Esophagus muscularis mucosa (tissue), 4 donors: Measurements from ENCODE around the gene B4GALT1. TPM values are rescaled to one million over a fixed set of nuclear protein-coding genes. Genes with fewer than 3 reads are reported as not detected.

ENCODE experiments used
- DNase-seq: peaks from one replicate; pipeline ENCODE4 v3.0.0-alpha.2; 2017; ENCODE audit errors: extremely low spot score
- H3K27ac ChIP-seq, 4 donors: fragments of 200-600 bp; sonication (generic); replicated peaks in 1 of 4; 1 replicate in 3 of 4; 2 replicates in 1 of 4; pipeline ENCODE4 v1.5.1; 2016 to 2019; ENCODE audit warnings: mild to moderate bottlenecking in 1 of 4
- H3K27me3 ChIP-seq, 4 donors: fragments of 200-600 bp; sonication (generic); one replicate each; pipeline versions ENCODE4 v1.5.1 to v1.6.0; 2016 to 2019
- H3K36me3 ChIP-seq, 4 donors: fragments of 200-600 bp; sonication (generic); one replicate each; pipeline ENCODE4 v1.5.1; 2016 to 2019
- H3K4me1 ChIP-seq, 4 donors: fragments of 200-600 bp; sonication (generic); one replicate each; pipeline ENCODE4 v1.5.1; 2016 to 2019
- H3K4me3 ChIP-seq, 4 donors: fragments of 200-600 bp; sonication (generic); 1 replicate in 2 of 4; 2 replicates in 2 of 4; pipeline ENCODE4 v1.5.1; 2016 to 2019; ENCODE audit warnings: mild to moderate bottlenecking in 4 of 4, moderate library complexity in 1 of 4
- H3K9me3 ChIP-seq, 4 donors: fragments of 200-600 bp; sonication (generic); 1 replicate in 3 of 4; 2 replicates in 1 of 4; pipeline ENCODE4 v1.5.1; 2016 to 2019
- EP300 ChIP-seq: sonication (generic); formaldehyde crosslinking; IDR thresholded peaks from one replicate; pipeline ENCODE4 v1.6.1; 2017; ENCODE audit warnings: antibody characterized with exemption
- POLR2A ChIP-seq: fragments of 450-650 bp; IDR thresholded peaks from one replicate; pipeline ENCODE4 v1.6.1; 2017; ENCODE audit warnings: antibody characterized with exemption, moderate library complexity, mild to moderate bottlenecking, low read depth
- POLR2AphosphoS5 ChIP-seq, 2 donors: sonication (generic); formaldehyde crosslinking; IDR thresholded peaks; one replicate each; pipeline ENCODE4 v1.6.1; 2017; ENCODE audit warnings: antibody characterized with exemption in 2 of 2
- WGBS: methylation state at CpG from one replicate; pipeline ENCODE4 v1.1.5; 2018; 5-methylcytosine and 5-hydroxymethylcytosine counted together
- intact Hi-C: fragments of 100-400 bp; cut with DNase I; formaldehyde crosslinking; loops from one replicate; pipeline ENCODE4 v1.15.1; 2023
- total RNA-seq, 4 donors: library from RNA; depleted of rRNA; stranded (reverse); fragments of >200 nt; gene quantifications; one replicate each; pipeline versions ENCODE4 v1.1.0 to v1.2.1, GENCODE V29; 2016
- TF ChIP-seq, protein P1 (sequence below), 3 experiments: fragments of 200-600 bp in 2 of 3; fragments of 450-650 bp in 1 of 3; sonication (generic) in 2 of 3; IDR thresholded peaks; one replicate each; pipeline ENCODE4 v1.5.1; 2017 to 2019; ENCODE audit warnings: antibody characterized with exemption in 3 of 3, mild to moderate bottlenecking in 2 of 3, moderate library complexity in 1 of 3

The B4GALT1 gene
- total RNA-seq, 4 donors from 2014 or later, result 24.5 to 39.6 (median 37.8) TPM

DNA sequence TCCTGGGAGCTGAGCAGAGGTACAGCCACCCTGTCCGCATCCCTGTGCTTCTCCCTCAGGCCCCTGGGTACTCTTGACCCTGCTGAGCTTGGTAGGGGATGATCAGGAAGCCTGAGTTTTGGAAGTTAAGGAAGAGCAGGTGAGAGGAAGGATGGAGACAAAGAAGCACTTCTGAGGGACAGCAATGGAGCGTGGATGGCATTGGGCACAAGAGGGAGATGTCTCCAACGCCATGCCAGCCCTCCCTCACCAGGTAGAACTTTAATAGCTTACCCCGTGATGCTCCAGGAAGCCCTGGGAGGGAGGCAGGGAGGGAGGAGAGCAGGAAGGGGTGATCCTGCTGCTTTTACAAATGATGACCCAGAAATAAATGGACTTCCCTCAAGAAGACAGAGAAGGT lies 60.8 kb downstream of the B4GALT1 start:
- H3K27me3 ChIP-seq, result no peaks in the 10 kb centered on the region
- 68% methylated on average over 4 of the region's 4 CpGs for WGBS
- no peak for DNase-seq
- TF ChIP-seq, protein P1, sequence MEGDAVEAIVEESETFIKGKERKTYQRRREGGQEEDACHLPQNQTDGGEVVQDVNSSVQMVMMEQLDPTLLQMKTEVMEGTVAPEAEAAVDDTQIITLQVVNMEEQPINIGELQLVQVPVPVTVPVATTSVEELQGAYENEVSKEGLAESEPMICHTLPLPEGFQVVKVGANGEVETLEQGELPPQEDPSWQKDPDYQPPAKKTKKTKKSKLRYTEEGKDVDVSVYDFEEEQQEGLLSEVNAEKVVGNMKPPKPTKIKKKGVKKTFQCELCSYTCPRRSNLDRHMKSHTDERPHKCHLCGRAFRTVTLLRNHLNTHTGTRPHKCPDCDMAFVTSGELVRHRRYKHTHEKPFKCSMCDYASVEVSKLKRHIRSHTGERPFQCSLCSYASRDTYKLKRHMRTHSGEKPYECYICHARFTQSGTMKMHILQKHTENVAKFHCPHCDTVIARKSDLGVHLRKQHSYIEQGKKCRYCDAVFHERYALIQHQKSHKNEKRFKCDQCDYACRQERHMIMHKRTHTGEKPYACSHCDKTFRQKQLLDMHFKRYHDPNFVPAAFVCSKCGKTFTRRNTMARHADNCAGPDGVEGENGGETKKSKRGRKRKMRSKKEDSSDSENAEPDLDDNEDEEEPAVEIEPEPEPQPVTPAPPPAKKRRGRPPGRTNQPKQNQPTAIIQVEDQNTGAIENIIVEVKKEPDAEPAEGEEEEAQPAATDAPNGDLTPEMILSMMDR (IDR thresholded peaks at IDR 0.05), result no peak
- TF ChIP-seq EP300 (no peak), POLR2A (no peak), POLR2AphosphoS5 (IDR thresholded peaks at IDR 0.05) (no peak)
- intact Hi-C loops, result no loop called here
- H3K36me3 ChIP-seq, result peaks cover under 1 to 25% (median 8%) of the 10 kb centered on the region in 4 donors
- H3K27ac ChIP-seq, result peak overlapping the region; percentile 62 to 67 (median 66)
- peaks cover 13 to 27% (median 21%) of the 10 kb centered on the region in 4 donors for H3K4me1 ChIP-seq
- H3K4me3 ChIP-seq, result no peak overlapping the region
- H3K9me3 ChIP-seq, result no peaks in the 10 kb centered on the region

DNA sequence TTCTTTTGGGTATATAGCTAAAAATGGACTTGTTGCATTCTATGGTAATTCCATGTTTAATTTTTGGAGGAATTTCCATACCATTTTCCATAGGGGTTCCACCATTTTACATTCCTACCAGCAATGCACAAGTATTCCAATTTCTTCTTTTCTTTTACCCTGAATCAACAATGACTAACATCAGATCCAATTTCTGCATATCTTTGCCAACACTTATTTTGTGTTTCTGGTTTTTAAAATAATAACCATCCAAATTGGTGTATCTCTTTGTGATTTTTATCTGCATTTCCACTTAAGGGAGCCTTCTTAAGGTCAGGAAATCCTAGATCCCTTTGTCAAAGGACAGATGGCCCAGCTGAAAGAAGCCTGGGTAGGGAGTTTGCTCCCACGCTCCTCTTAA lies 61.2 kb downstream of the B4GALT1 start:
- TF ChIP-seq POLR2AphosphoS5 (IDR thresholded peaks at IDR 0.05) (no peak), EP300 (no peak), POLR2A (no peak)
- TF ChIP-seq, protein P1 (IDR thresholded peaks at IDR 0.05), result no peak
- 93% methylated on average over 1 of the region's 1 CpG for WGBS
- DNase-seq, result no peak
- Histone ChIP-seq H3K27ac (peak overlapping the region in 2 of 4 donors; percentile 64 to 67), H3K9me3 (no peaks in the 10 kb centered on the region), H3K27me3 (no peaks in the 10 kb centered on the region), H3K4me1 (peaks cover 13 to 30% (median 21%) of the 10 kb centered on the region in 4 donors), H3K4me3 (no peak overlapping the region), H3K36me3 (peaks cover 0 to 21% (median 5%) of the 10 kb centered on the region in 4 donors)
- intact Hi-C loops, result no loop called here

DNA sequence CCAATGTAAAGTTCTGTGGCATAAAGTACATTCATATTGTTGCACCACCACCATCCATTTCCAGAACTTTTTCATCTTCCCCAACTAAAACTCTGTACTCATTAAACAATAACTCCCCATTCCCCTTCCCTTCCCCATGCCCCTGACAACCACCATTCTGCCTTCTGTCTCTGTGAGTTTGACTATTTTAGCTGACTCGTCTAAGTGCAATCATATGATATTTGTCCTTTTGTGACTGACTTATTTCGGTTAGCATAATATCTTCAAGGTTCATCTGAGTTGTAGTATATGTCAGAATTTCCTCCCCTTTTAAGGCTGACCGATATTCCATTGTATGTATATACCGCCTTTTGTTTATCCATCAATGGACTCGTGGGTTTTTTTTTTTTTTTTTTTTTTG lies 61.6 kb downstream of the B4GALT1 start:
- TF ChIP-seq POLR2A, result no peak
- no peak for TF ChIP-seq EP300
- TF ChIP-seq POLR2AphosphoS5 (IDR thresholded peaks at IDR 0.05), result no peak
- TF ChIP-seq, protein P1 (IDR thresholded peaks at IDR 0.05), result no peak
- Histone ChIP-seq H3K9me3 (no peaks in the 10 kb centered on the region), H3K27ac (no peak overlapping the region), H3K4me1 (peaks cover 13 to 30% (median 21%) of the 10 kb centered on the region in 4 donors), H3K36me3 (peaks cover 0 to 16% (median 3%) of the 10 kb centered on the region in 4 donors), H3K4me3 (no peak overlapping the region), H3K27me3 (no peaks in the 10 kb centered on the region)
- no peak for DNase-seq
- intact Hi-C loops, result no loop called here
- 64% methylated on average over 5 of the region's 5 CpGs for whole genome bisulfite sequencing

DNA sequence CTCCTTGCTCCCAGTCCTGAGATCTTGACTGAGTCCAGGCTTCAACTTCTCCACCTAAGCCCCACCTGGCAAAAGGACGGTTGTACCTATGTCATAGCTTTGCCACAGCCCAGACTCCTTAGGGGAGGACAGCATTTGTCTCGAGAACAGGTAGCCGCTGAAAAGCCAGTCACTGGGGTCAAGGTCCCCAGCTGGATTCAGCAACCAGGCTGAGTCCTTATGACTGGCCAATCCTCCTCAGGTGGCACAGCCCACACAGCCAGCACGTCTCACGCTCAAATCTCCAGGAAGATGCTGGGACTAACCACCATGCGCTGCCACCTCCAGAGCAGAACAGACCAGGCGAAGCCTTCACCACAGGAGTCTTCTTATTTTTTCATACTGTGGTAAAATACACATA lies 62.7 kb downstream of the B4GALT1 start:
- Histone ChIP-seq H3K4me3 (no peak overlapping the region), H3K27ac (no peak overlapping the region), H3K27me3 (no peaks in the 10 kb centered on the region), H3K36me3 (peaks cover 0 to 5% (median 0%) of the 10 kb centered on the region in 4 donors), H3K9me3 (no peaks in the 10 kb centered on the region), H3K4me1 (peaks cover 13 to 30% (median 21%) of the 10 kb centered on the region in 4 donors)
- DNase-seq, result no peak
- WGBS, result 85% methylated on average over 7 of the region's 7 CpGs
- TF ChIP-seq, protein P1 (IDR thresholded peaks at IDR 0.05), result no peak
- no peak for TF ChIP-seq EP300
- TF ChIP-seq POLR2A, result no peak
- TF ChIP-seq POLR2AphosphoS5 (IDR thresholded peaks at IDR 0.05), result no peak
- intact Hi-C loops, result no loop called here
